Muscle of leg (tissue), 11 donors: ENCODE data around the gene WFIKKN2. TPM values are rescaled to one million over a fixed set of nuclear protein-coding genes. Genes with fewer than 3 reads are reported as not detected.

ENCODE experiments used
- DNase-seq: peaks from one replicate; pipeline ENCODE4 v3.0.0; 2013
- H3K27ac ChIP-seq: one replicate; pipeline ENCODE4 v1.5.1; 2013; ENCODE audit warnings: mild to moderate bottlenecking, low read length, control low read depth
- H3K27me3 ChIP-seq: one replicate; pipeline ENCODE4 v1.6.1; 2013; ENCODE audit warnings: low read length; ENCODE audit not compliant: control insufficient read depth, insufficient read depth
- H3K36me3 ChIP-seq: one replicate; pipeline ENCODE4 v1.6.1; 2013; ENCODE audit warnings: low read length; ENCODE audit not compliant: control insufficient read depth, insufficient read depth
- H3K4me1 ChIP-seq: one replicate; pipeline ENCODE4 v1.6.1; 2013; ENCODE audit warnings: low read length; ENCODE audit not compliant: control insufficient read depth, insufficient read depth
- H3K4me3 ChIP-seq: one replicate; pipeline ENCODE4 v1.5.1; 2013; ENCODE audit warnings: low read length, control low read depth
- H3K9me3 ChIP-seq: replicated peaks from 2 replicates; pipeline ENCODE4 v1.6.1; 2013; ENCODE audit warnings: low read depth, low read length; ENCODE audit not compliant: control insufficient read depth
- WGBS: methylation state at CpG from one replicate; pipeline ENCODE4 v1.1.5; 2013; ENCODE audit warnings: missing lambda C conversion rate; ENCODE audit not compliant: insufficient coverage; 5-methylcytosine and 5-hydroxymethylcytosine counted together
- polyA plus RNA-seq, 8 donors: library from polyadenylated mRNA; unstranded; fragments of 120-200 nt; gene quantifications; one replicate each; pipeline versions ENCODE4 v1.2.1 to v1.2.3, GENCODE V29; 2013; ENCODE audit warnings: inconsistent platforms in 1 of 8, low replicate concordance in 1 of 8; ENCODE audit not compliant: insufficient read length in 8 of 8, insufficient read depth in 1 of 8
- total RNA-seq: library from RNA; stranded (reverse); fragments of 120-200 nt; gene quantifications from one replicate; pipeline ENCODE4 v1.2.4, GENCODE V29; 2013

WFIKKN2 gene
- total and polyA plus RNA-seq, 9 donors, result 0.35 to 3.3 (median 1.2) TPM

- Histone ChIP-seq H3K9me3 (no peaks in the 10 kb centered on the region), H3K36me3 (peaks cover 9% of the 10 kb centered on the region), H3K4me3 (peak overlapping the region; percentile 78), H3K27me3 (no peaks in the 10 kb centered on the region), H3K4me1 (peaks cover 12% of the 10 kb centered on the region), H3K27ac (no peak overlapping the region)
- no CpG with 5 or more reads among the region's 3 CpGs for WGBS
- DNase-seq, result no peak
Observed at GRCh38 chr17:50863931-50864330, 28.5 kb downstream of the WFIKKN2 start.

- Histone ChIP-seq H3K9me3 (no peaks in the 10 kb centered on the region), H3K27ac (peak overlapping the region; percentile 95), H3K36me3 (peaks cover 9% of the 10 kb centered on the region), H3K27me3 (no peaks in the 10 kb centered on the region), H3K4me1 (peaks cover 15% of the 10 kb centered on the region), H3K4me3 (peak overlapping the region; percentile 78)
- DNase-seq, result no peak
- no CpG with 5 or more reads among the region's 6 CpGs for WGBS
Observed at GRCh38 chr17:50864747-50865059, 29.3 kb downstream of the WFIKKN2 start.

- H3K4me1 ChIP-seq, result peaks cover 15% of the 10 kb centered on the region
- DNase-seq, result peak; percentile 72
- no peaks in the 10 kb centered on the region for H3K9me3 ChIP-seq
- H3K36me3 ChIP-seq, result peaks cover 9% of the 10 kb centered on the region
- H3K27me3 ChIP-seq, result no peaks in the 10 kb centered on the region
- peak overlapping the region; percentile 78 for H3K4me3 ChIP-seq
- WGBS, result 0% methylated on average over 42 of the region's 50 CpGs
- H3K27ac ChIP-seq, result peak overlapping the region; percentile 95
Observed at GRCh38 chr17:50865060-50865867, 29.9 kb downstream of the WFIKKN2 start.

GRCh38 chr17:50865868-50866260 is 30.5 kb downstream of the WFIKKN2 start:
- H3K9me3 ChIP-seq, result no peaks in the 10 kb centered on the region
- no peaks in the 10 kb centered on the region for H3K27me3 ChIP-seq
- peak overlapping the region; percentile 95 for H3K27ac ChIP-seq
- DNase-seq, result no peak
- H3K36me3 ChIP-seq, result peaks cover 9% of the 10 kb centered on the region
- under 1% methylated on average over 52 of the region's 53 CpGs for WGBS
- H3K4me3 ChIP-seq, result peak overlapping the region; percentile 78
- H3K4me1 ChIP-seq, result peaks cover 15% of the 10 kb centered on the region

GRCh38 chr17:50866261-50866949 is 31.0 kb downstream of the WFIKKN2 start, which contains the start of gene TOB1:
Gene TOB1, minus strand, starts transcription at chr17:50866354. Its CDS starts 2,337 bp downstream, at chr17:50864017.
- WGBS, result under 1% methylated on average over 70 of the region's 75 CpGs

GRCh38 chr17:50866950-50867362 is 31.6 kb downstream of the WFIKKN2 start:
- H3K27me3 ChIP-seq, result no peaks in the 10 kb centered on the region
- no peaks in the 10 kb centered on the region for H3K9me3 ChIP-seq
- no peak for DNase-seq
- peak overlapping the region; percentile 100 for H3K27ac ChIP-seq
- peaks cover 9% of the 10 kb centered on the region for H3K36me3 ChIP-seq
- H3K4me1 ChIP-seq, result peaks cover 15% of the 10 kb centered on the region
- WGBS, result 0% methylated on average over 20 of the region's 28 CpGs
- H3K4me3 ChIP-seq, result peak overlapping the region; percentile 87

More at GRCh38 chr17:50866261-50866949, 31.0 kb downstream of the WFIKKN2 start, which contains the start of gene TOB1:
- Histone ChIP-seq H3K4me3 (peak within 1 kb of the TSS; percentile 87), H3K4me1 (peaks cover 15% of the 10 kb centered on the region), H3K27me3 (no peaks in the 10 kb centered on the region), H3K9me3 (no peaks in the 10 kb centered on the region), H3K27ac (peak within 1 kb of the TSS; percentile 100), H3K36me3 (peaks cover 9% of the 10 kb centered on the region)
- DNase-seq, result peak; percentile 99

GRCh38 chr17:50867363-50868139 is 32.2 kb downstream of the WFIKKN2 start:
- Histone ChIP-seq H3K4me3 (peak overlapping the region; percentile 87), H3K36me3 (peaks cover 9% of the 10 kb centered on the region), H3K4me1 (peaks cover 15% of the 10 kb centered on the region), H3K9me3 (no peaks in the 10 kb centered on the region), H3K27me3 (no peaks in the 10 kb centered on the region), H3K27ac (peak overlapping the region; percentile 100)
- WGBS, result 0% methylated on average over 5 of the region's 35 CpGs
- peak; percentile 99 for DNase-seq

- H3K27ac ChIP-seq, result peak overlapping the region; percentile 100
- H3K4me1 ChIP-seq, result peaks cover 17% of the 10 kb centered on the region
Observed at GRCh38 chr17:50868140-50868438, 32.7 kb downstream of the WFIKKN2 start.

GRCh38 chr17:50868602-50869001 is 33.2 kb downstream of the WFIKKN2 start:
- no CpG with 5 or more reads among the region's 1 CpG for WGBS
- Histone ChIP-seq H3K9me3 (no peaks in the 10 kb centered on the region), H3K27ac (peak overlapping the region; percentile 100), H3K27me3 (no peaks in the 10 kb centered on the region), H3K36me3 (peaks cover under 1% of the 10 kb centered on the region), H3K4me1 (peaks cover 12% of the 10 kb centered on the region), H3K4me3 (peak overlapping the region; percentile 87)
- no peak for DNase-seq

More at GRCh38 chr17:50868140-50868438, 32.7 kb downstream of the WFIKKN2 start:
- peaks cover 5% of the 10 kb centered on the region for H3K36me3 ChIP-seq
- DNase-seq, result no peak
- WGBS, result no CpG with 5 or more reads among the region's 1 CpG
- H3K27me3 ChIP-seq, result no peaks in the 10 kb centered on the region
- no peaks in the 10 kb centered on the region for H3K9me3 ChIP-seq
- H3K4me3 ChIP-seq, result peak overlapping the region; percentile 87

GRCh38 chr17:50871364-50871763 is 36.0 kb downstream of the WFIKKN2 start:
- no peak overlapping the region for H3K27ac ChIP-seq
- DNase-seq, result no peak
- peaks cover 11% of the 10 kb centered on the region for H3K4me1 ChIP-seq
- no peak overlapping the region for H3K4me3 ChIP-seq
- no peaks in the 10 kb centered on the region for H3K27me3 ChIP-seq
- H3K36me3 ChIP-seq, result no peaks in the 10 kb centered on the region
- WGBS, result no CpG with 5 or more reads among the region's 4 CpGs
- no peaks in the 10 kb centered on the region for H3K9me3 ChIP-seq
